T-helper 17 cell (primary cell): ENCODE data around the gene CSNK1D. TPM values are rescaled to one million over a fixed set of nuclear protein-coding genes. Genes with fewer than 3 reads are reported as not detected.
A peak's percentile ranks its signal among the peaks of the same experiment; 100 is the strongest.

Experiments
- ATAC-seq: fragments of 150-1000 bp; cut with Tn5 transposase; 2 replicates; pipeline ENCODE4 v1.10.0; 2021; ENCODE audit warnings: mild to moderate bottlenecking, moderate library complexity
- DNase-seq, 3 donors: peaks; one replicate each; pipeline versions ENCODE4 v3.0.0 to v3.0.0-alpha.2; 2020 to 2021
- H3K9me3 ChIP-seq: one replicate; pipeline ENCODE4 v1.7.0; 2013; ENCODE audit warnings: low read length, mild to moderate bottlenecking; ENCODE audit not compliant: control insufficient read depth, poor library complexity, severe bottlenecking
- H3K27ac Mint-ChIP-seq: one replicate; pipeline ENCODE4 v1.8.0; 2022; ENCODE audit warnings: mild to moderate bottlenecking, moderate library complexity, mixed read lengths
- H3K27me3 Mint-ChIP-seq: one replicate; pipeline ENCODE4 v1.8.0; 2022; ENCODE audit warnings: mixed read lengths
- H3K36me3 Mint-ChIP-seq: one replicate; pipeline ENCODE4 v1.8.0; 2022; ENCODE audit warnings: low read depth, mixed read lengths
- H3K4me1 Mint-ChIP-seq: one replicate; pipeline ENCODE4 v1.8.0; 2022; ENCODE audit warnings: mild to moderate bottlenecking, mixed read lengths
- H3K4me3 Mint-ChIP-seq: one replicate; pipeline ENCODE4 v1.8.0; 2022; ENCODE audit warnings: mild to moderate bottlenecking, moderate library complexity, mixed read lengths
- total RNA-seq, 4 donors: library from RNA in 2 of 4; stranded (reverse) in 2 of 4; gene quantifications; one replicate each; pipeline ENCODE4 v1.2.3 and lab custom pipeline; 2022 to 2026

The CSNK1D gene
- total RNA-seq, 2 donors from 2014 or later: 218 to 273 TPM

- peak overlapping the region; percentile 24 for H3K27ac Mint-ChIP-seq
- DNase-seq: no peak
- ATAC-seq: no peak
- H3K36me3 Mint-ChIP-seq: no peaks in the 10 kb centered on the region
- H3K4me1 Mint-ChIP-seq: peaks cover 45% of the 10 kb centered on the region
- H3K4me3 Mint-ChIP-seq: no peak overlapping the region
- H3K27me3 Mint-ChIP-seq: no peaks in the 10 kb centered on the region
- H3K9me3 ChIP-seq: no peaks in the 10 kb centered on the region
Measured at GRCh38 chr17:82295472-82295814, 21.9 kb upstream of the CSNK1D start.

GRCh38 chr17:82294064-82294773 is 20.7 kb upstream of the CSNK1D start:
- Mint-ChIP-seq H3K36me3 (no peaks in the 10 kb centered on the region), H3K4me3 (peak overlapping the region; percentile 72), H3K27ac (peak overlapping the region; percentile 87), H3K4me1 (peaks cover 37% of the 10 kb centered on the region), H3K27me3 (no peaks in the 10 kb centered on the region)
- DNase-seq: no peak
- no peaks in the 10 kb centered on the region for H3K9me3 ChIP-seq
- no peak for ATAC-seq

GRCh38 chr17:82292251-82293154 is 19.0 kb upstream of the CSNK1D start:
- ATAC-seq (peak; percentile 94), DNase-seq (peak; percentile 81 to 86 (median 85))
- peaks cover 23% of the 10 kb centered on the region for H3K4me1 Mint-ChIP-seq
- no peaks in the 10 kb centered on the region for H3K27me3 Mint-ChIP-seq
- H3K9me3 ChIP-seq: no peaks in the 10 kb centered on the region
- H3K36me3 Mint-ChIP-seq: no peaks in the 10 kb centered on the region
- peak overlapping the region; percentile 87 for H3K4me3 Mint-ChIP-seq
- peak overlapping the region; percentile 39 for H3K27ac Mint-ChIP-seq

- ATAC-seq (no peak), DNase-seq (no peak)
- Mint-ChIP-seq H3K4me3 (peak overlapping the region; percentile 79), H3K27me3 (no peaks in the 10 kb centered on the region), H3K4me1 (peaks cover 16% of the 10 kb centered on the region), H3K27ac (peak overlapping the region; percentile 39), H3K36me3 (no peaks in the 10 kb centered on the region)
- H3K9me3 ChIP-seq: no peaks in the 10 kb centered on the region
Measured at GRCh38 chr17:82291582-82292250, 18.2 kb upstream of the CSNK1D start.

GRCh38 chr17:82287868-82288801 is 14.6 kb upstream of the CSNK1D start:
- H3K27me3 Mint-ChIP-seq: no peaks in the 10 kb centered on the region
- H3K4me3 Mint-ChIP-seq: peak overlapping the region; percentile 39
- DNase-seq (no peak), ATAC-seq (no peak)
- peaks cover 7% of the 10 kb centered on the region for H3K4me1 Mint-ChIP-seq
- H3K9me3 ChIP-seq: no peaks in the 10 kb centered on the region
- peak overlapping the region; percentile 49 for H3K27ac Mint-ChIP-seq
- H3K36me3 Mint-ChIP-seq: no peaks in the 10 kb centered on the region

GRCh38 chr17:82287013-82287867 is 13.7 kb upstream of the CSNK1D start:
- peak overlapping the region; percentile 49 for H3K27ac Mint-ChIP-seq
- no peak for ATAC-seq
- H3K9me3 ChIP-seq: no peaks in the 10 kb centered on the region
- H3K36me3 Mint-ChIP-seq: no peaks in the 10 kb centered on the region
- no peak for DNase-seq
- H3K27me3 Mint-ChIP-seq: no peaks in the 10 kb centered on the region
- H3K4me3 Mint-ChIP-seq: no peak overlapping the region
- peaks cover 5% of the 10 kb centered on the region for H3K4me1 Mint-ChIP-seq

- Mint-ChIP-seq H3K4me3 (no peak overlapping the region), H3K27me3 (no peaks in the 10 kb centered on the region), H3K27ac (no peak overlapping the region), H3K36me3 (no peaks in the 10 kb centered on the region), H3K4me1 (peaks cover 14% of the 10 kb centered on the region)
- ATAC-seq: no peak
- no peaks in the 10 kb centered on the region for H3K9me3 ChIP-seq
- DNase-seq: no peak
Measured at GRCh38 chr17:82285141-82285540, 11.6 kb upstream of the CSNK1D start.

GRCh38 chr17:82283208-82283749 is 9.8 kb upstream of the CSNK1D start:
- no peak for DNase-seq
- H3K27ac Mint-ChIP-seq: peak overlapping the region; percentile 63

GRCh38 chr17:82282239-82283207 is 9.0 kb upstream of the CSNK1D start:
- Mint-ChIP-seq H3K4me3 (no peak overlapping the region), H3K27ac (no peak overlapping the region), H3K36me3 (no peaks in the 10 kb centered on the region), H3K27me3 (no peaks in the 10 kb centered on the region), H3K4me1 (peaks cover 14% of the 10 kb centered on the region)
- ATAC-seq (no peak), DNase-seq (no peak)
- no peaks in the 10 kb centered on the region for H3K9me3 ChIP-seq

More at GRCh38 chr17:82283208-82283749, 9.8 kb upstream of the CSNK1D start:
- Mint-ChIP-seq H3K4me3 (no peak overlapping the region), H3K4me1 (peaks cover 14% of the 10 kb centered on the region), H3K36me3 (no peaks in the 10 kb centered on the region), H3K27me3 (no peaks in the 10 kb centered on the region)
- no peaks in the 10 kb centered on the region for H3K9me3 ChIP-seq
- ATAC-seq: peak; percentile 46

GRCh38 chr17:82281502-82282238 is 8.2 kb upstream of the CSNK1D start:
- Mint-ChIP-seq H3K27me3 (no peaks in the 10 kb centered on the region), H3K4me3 (no peak overlapping the region), H3K36me3 (no peaks in the 10 kb centered on the region), H3K27ac (no peak overlapping the region), H3K4me1 (peaks cover 14% of the 10 kb centered on the region)
- ATAC-seq (peak; percentile 36), DNase-seq (no peak)
- H3K9me3 ChIP-seq: no peaks in the 10 kb centered on the region
